ENCODE data around the gene TBC1D7.

TBC1D7 gene

GRCh38 chr6:13289789-13290318, 38.5 kb downstream of the TBC1D7 start:
- no peak for DNase-seq

GRCh38 chr6:13288969-13289391, 39.4 kb downstream of the TBC1D7 start:
- DNase-seq, result no peak

GRCh38 chr6:13288481-13288880, 39.9 kb downstream of the TBC1D7 start:
- no peak for DNase-seq

- no peak for DNase-seq
Observed at GRCh38 chr6:13287104-13287503, 41.2 kb downstream of the TBC1D7 start.

- DNase-seq, result no peak
Observed at GRCh38 chr6:13286181-13286580, 42.2 kb downstream of the TBC1D7 start.

GRCh38 chr6:13285705-13286104, 42.6 kb downstream of the TBC1D7 start:
- DNase-seq, result no peak

- no peak for DNase-seq
Observed at GRCh38 chr6:13284646-13285045, 43.7 kb downstream of the TBC1D7 start.

- DNase-seq, result no peak
Observed at GRCh38 chr6:13283331-13283730, 45.0 kb downstream of the TBC1D7 start.

- DNase-seq, result no peak
Observed at GRCh38 chr6:13282393-13283069, 45.8 kb downstream of the TBC1D7 start.

- DNase-seq, result no peak
Observed at GRCh38 chr6:13281686-13282085, 46.7 kb downstream of the TBC1D7 start.

GRCh38 chr6:13280254-13280653, 48.1 kb downstream of the TBC1D7 start:
- no peak for DNase-seq

- DNase-seq, result no peak
Observed at GRCh38 chr6:13278991-13279390, 49.3 kb downstream of the TBC1D7 start.

- no peak for DNase-seq
Observed at GRCh38 chr6:13278164-13278563, 50.2 kb downstream of the TBC1D7 start.

GRCh38 chr6:13277231-13277630, 51.1 kb downstream of the TBC1D7 start:
- no peak for DNase-seq

GRCh38 chr6:13275435-13275989, 52.8 kb downstream of the TBC1D7 start:
- no peak for DNase-seq

GRCh38 chr6:13274707-13275434, 53.5 kb downstream of the TBC1D7 start:
- no peak for DNase-seq

- no peak for DNase-seq
Observed at GRCh38 chr6:13273931-13274706, 54.2 kb downstream of the TBC1D7 start.

- no peak for DNase-seq
Observed at GRCh38 chr6:13273202-13273930, 55.0 kb downstream of the TBC1D7 start.

GRCh38 chr6:13272131-13273046, 55.9 kb downstream of the TBC1D7 start:
- DNase-seq, result no peak

GRCh38 chr6:13268913-13269518, 59.3 kb downstream of the TBC1D7 start:
- DNase-seq, result no peak

GRCh38 chr6:13267142-13267651, 61.1 kb downstream of the TBC1D7 start:
- no peak for DNase-seq
